ENCODE results near the gene AIFM3. TPM values are rescaled to one million over a fixed set of nuclear protein-coding genes. Genes with fewer than 3 reads are reported as not detected.

AIFM3 gene
- polyA plus RNA-seq, 1 experiment, result 0.28 TPM

DNA sequence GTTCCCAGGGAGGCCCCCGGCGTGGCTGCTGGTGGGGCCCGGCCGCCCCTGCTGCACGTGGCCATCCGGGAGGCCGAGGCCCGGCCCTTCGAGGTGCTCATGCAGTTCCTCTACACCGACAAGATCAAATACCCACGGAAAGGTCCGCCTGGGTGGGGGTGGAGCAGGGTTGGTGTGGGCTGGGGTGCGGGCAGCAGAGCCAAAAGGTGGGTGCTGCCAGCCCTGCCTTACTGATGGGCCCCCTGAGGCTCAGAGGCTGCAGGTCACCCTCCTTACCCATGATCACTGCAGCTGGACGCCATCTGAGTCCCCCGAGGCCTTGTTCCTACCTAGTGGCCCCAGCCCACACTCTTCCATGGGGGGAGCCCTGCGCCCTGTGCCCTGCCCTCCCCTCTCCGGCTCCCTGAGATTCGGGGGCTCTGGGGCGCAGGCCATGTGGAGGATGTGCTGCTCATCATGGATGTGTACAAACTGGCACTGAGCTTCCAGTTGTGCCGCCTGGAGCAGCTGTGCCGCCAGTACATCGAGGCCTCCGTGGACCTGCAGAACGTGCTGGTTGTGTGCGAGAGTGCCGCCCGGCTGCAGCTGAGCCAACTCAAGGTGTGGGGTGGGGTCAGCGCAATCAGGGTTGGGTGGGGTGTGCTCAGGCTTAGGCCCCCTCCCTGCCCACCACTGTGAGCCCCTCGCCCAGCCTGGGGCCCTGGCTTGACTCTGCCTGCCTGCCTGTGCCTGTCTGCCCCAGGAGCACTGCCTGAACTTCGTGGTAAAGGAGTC lies 27.3 kb downstream of the AIFM3 start:
- ChIA-PET CTCF (no interaction called here), POLR2A (no interaction called here)
- Histone ChIP-seq H3K27me3 (ENCODE audit: control insufficient read depth, insufficient read depth, low read length) (no peaks in the 10 kb centered on the region), H3K36me3 (ENCODE audit: control insufficient read depth, insufficient read depth, low read length) (peaks cover 41% of the 10 kb centered on the region), H3K4me3 (ENCODE audit: low read depth, low read length) (no peak overlapping the region)
- DNase-seq (ENCODE audit: low read depth), result no peak
- no peak for TF ChIP-seq CTCF (IDR thresholded peaks at IDR 0.05; ENCODE audit: insufficient read depth, low read depth, low read length)

DNA sequence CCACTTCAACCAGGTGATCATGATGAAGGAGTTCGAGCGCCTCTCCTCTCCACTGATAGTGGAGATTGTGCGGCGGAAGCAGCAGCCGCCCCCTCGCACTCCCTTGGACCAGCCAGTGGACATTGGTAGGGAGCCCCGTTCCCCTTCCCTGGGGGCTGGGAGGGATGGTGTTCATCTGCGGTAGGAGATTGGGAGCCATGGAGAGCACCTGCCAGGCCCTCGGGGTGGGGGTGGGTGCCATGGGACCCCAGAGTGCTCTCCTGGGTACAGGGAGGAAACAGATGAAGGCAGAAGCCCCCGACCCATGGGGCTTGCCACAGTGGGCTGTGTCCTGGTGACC lies 27.8 kb downstream of the AIFM3 start:
- H3K36me3 ChIP-seq (ENCODE audit: control insufficient read depth, insufficient read depth, low read length), result peaks cover 46% of the 10 kb centered on the region
- POLR2A ChIA-PET, result no interaction called here

GRCh38 chr22:20995329-20996030 lies 28.4 kb downstream of the AIFM3 start:
- TF ChIP-seq CTCF (IDR thresholded peaks at IDR 0.05; ENCODE audit: insufficient read depth, low read depth, low read length), result no peak
- CTCF ChIA-PET, result no interaction called here

More for the DNA sequence above, 27.8 kb downstream of the AIFM3 start:
- DNase-seq (ENCODE audit: low read depth), result no peak
- H3K27me3 ChIP-seq (ENCODE audit: control insufficient read depth, insufficient read depth, low read length), result no peaks in the 10 kb centered on the region
- no peak for TF ChIP-seq CTCF (IDR thresholded peaks at IDR 0.05; ENCODE audit: insufficient read depth, low read depth, low read length)
- H3K4me3 ChIP-seq (ENCODE audit: low read depth, low read length), result no peak overlapping the region
- CTCF ChIA-PET, result no interaction called here

GRCh38 chr22:20996031-20996410 lies 29.0 kb downstream of the AIFM3 start:
- no peak for DNase-seq (ENCODE audit: low read depth)
- CTCF ChIA-PET, result no interaction called here
- POLR2A ChIA-PET, result no interaction called here
- H3K36me3 ChIP-seq (ENCODE audit: control insufficient read depth, insufficient read depth, low read length), result peaks cover 45% of the 10 kb centered on the region
- TF ChIP-seq CTCF (IDR thresholded peaks at IDR 0.05; ENCODE audit: insufficient read depth, low read depth, low read length), result no peak
- H3K4me3 ChIP-seq (ENCODE audit: low read depth, low read length), result no peak overlapping the region
- H3K27me3 ChIP-seq (ENCODE audit: control insufficient read depth, insufficient read depth, low read length), result no peaks in the 10 kb centered on the region

More at GRCh38 chr22:20995329-20996030, 28.4 kb downstream of the AIFM3 start:
- peaks cover 48% of the 10 kb centered on the region for H3K36me3 ChIP-seq (ENCODE audit: control insufficient read depth, insufficient read depth, low read length)
- POLR2A ChIA-PET, result no interaction called here
- no peak for DNase-seq (ENCODE audit: low read depth)
- no peak overlapping the region for H3K4me3 ChIP-seq (ENCODE audit: low read depth, low read length)
- no peaks in the 10 kb centered on the region for H3K27me3 ChIP-seq (ENCODE audit: control insufficient read depth, insufficient read depth, low read length)

DNA sequence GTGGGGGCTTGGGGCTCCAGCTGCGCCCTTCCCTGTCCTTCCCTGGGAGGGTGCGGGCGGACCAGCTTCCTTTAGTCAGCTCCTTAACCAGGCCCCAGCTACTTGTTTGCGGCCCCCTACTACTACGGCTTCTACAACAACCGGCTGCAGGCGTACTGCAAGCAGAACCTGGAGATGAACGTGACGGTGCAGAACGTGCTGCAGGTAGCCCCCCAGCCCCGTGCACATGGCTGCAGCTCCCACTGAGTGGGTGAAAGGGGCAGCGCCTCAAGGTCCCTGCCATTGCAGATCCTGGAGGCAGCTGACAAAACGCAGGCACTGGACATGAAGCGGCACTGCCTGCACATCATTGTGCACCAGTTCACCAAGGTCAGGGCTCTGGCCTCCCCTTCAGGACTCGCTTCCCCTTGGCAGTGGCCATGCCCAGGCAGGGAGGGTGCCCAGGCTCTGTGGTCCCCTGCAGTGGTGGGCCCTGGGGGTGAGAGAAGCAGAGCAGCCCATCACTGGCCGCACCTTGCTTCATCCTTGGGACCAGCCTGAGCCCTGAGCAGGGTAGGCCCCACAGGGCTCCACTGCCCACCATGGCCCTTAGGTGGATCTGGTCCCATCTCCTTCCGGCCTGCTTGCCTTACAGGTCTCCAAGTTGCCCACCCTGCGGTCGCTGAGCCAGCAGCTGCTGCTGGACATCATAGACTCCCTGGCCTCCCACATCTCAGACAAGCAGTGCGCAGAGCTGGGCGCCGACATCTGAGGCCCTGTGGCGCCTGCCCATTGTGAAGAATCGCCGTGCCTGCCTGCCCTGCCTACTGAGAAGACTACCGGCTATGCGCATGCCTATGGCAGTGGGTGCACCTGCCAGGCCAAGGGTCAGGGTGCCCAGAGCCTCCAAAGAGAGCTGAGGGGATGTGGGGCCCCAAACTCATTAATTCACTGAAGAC lies 29.8 kb downstream of the AIFM3 start:
- ChIA-PET POLR2A (no interaction called here), CTCF (no interaction called here)
- Histone ChIP-seq H3K27me3 (ENCODE audit: control insufficient read depth, insufficient read depth, low read length) (no peaks in the 10 kb centered on the region), H3K4me3 (ENCODE audit: low read depth, low read length) (no peak overlapping the region), H3K36me3 (ENCODE audit: control insufficient read depth, insufficient read depth, low read length) (peaks cover 40% of the 10 kb centered on the region)
- no peak for DNase-seq (ENCODE audit: low read depth)
- TF ChIP-seq CTCF (IDR thresholded peaks at IDR 0.05; ENCODE audit: insufficient read depth, low read depth, low read length), result no peak
